Endothelial cell (in vitro differentiated cells): Measurements from ENCODE around the gene DLL4. TPM values are rescaled to one million over a fixed set of nuclear protein-coding genes. Genes with fewer than 3 reads are reported as not detected.
"Not testable (repeated sequence)": the region's sequence is repeated elsewhere in the genome, so short reads cannot be mapped to it uniquely, and the experiment has no call there.

Experiments used
- DNase-seq: peaks from one replicate; pipeline ENCODE4 v3.0.0; 2021; ENCODE audit warnings: low spot score
- H3K27ac Mint-ChIP-seq: one replicate; pipeline ENCODE4 v1.8.0; 2021; ENCODE audit warnings: mixed read lengths, inconsistent platforms; ENCODE audit not compliant: unreplicated experiment
- H3K27me3 Mint-ChIP-seq: one replicate; pipeline ENCODE4 v1.8.0; 2021; ENCODE audit warnings: mild to moderate bottlenecking, moderate library complexity, mixed read lengths, inconsistent platforms; ENCODE audit not compliant: unreplicated experiment
- H3K36me3 Mint-ChIP-seq: one replicate; pipeline ENCODE4 v1.8.0; 2021; ENCODE audit warnings: mild to moderate bottlenecking, low read depth, mixed read lengths, inconsistent platforms; ENCODE audit not compliant: unreplicated experiment
- H3K4me1 Mint-ChIP-seq: one replicate; pipeline ENCODE4 v1.8.0; 2021; ENCODE audit warnings: mild to moderate bottlenecking, mixed read lengths, inconsistent platforms; ENCODE audit not compliant: unreplicated experiment
- H3K4me3 Mint-ChIP-seq: one replicate; pipeline ENCODE4 v1.8.0; 2021; ENCODE audit warnings: mild to moderate bottlenecking, mixed read lengths, inconsistent platforms; ENCODE audit not compliant: unreplicated experiment
- H3K9me3 Mint-ChIP-seq: one replicate; pipeline ENCODE4 v1.8.0; 2021; ENCODE audit warnings: mixed read lengths, inconsistent platforms; ENCODE audit not compliant: unreplicated experiment
- CTCF ChIP-seq: fragments of 200-600 bp; sonication (generic); IDR thresholded peaks from one replicate; pipeline ENCODE4 v1.5.0; 2021; ENCODE audit warnings: antibody characterized with exemption; ENCODE audit not compliant: unreplicated experiment
- total RNA-seq: library from RNA; stranded (reverse); fragmentation: NEBNext Ultra II Directional; extraction: Animal tissue kit (Norgen Biotek cat#: 25700); gene quantifications from one replicate; pipeline ENCODE4 v1.2.1, GENCODE V29; 2021; ENCODE audit not compliant: unreplicated experiment

Gene DLL4
- total RNA-seq, 1 donor from 2014 or later, result 257 TPM

GRCh38 chr15:40952301-40952900 is 23.3 kb downstream of the DLL4 start:
- H3K27ac Mint-ChIP-seq, result no peak overlapping the region
- peaks cover 2% of the 10 kb centered on the region for H3K27me3 Mint-ChIP-seq
- DNase-seq, result no peak
- peaks cover 5% of the 10 kb centered on the region for H3K36me3 Mint-ChIP-seq
- H3K4me1 Mint-ChIP-seq, result peaks cover 29% of the 10 kb centered on the region
- no peaks in the 10 kb centered on the region for H3K9me3 Mint-ChIP-seq
- H3K4me3 Mint-ChIP-seq, result peak overlapping the region; percentile 87
- no peak for TF ChIP-seq CTCF

DNA sequence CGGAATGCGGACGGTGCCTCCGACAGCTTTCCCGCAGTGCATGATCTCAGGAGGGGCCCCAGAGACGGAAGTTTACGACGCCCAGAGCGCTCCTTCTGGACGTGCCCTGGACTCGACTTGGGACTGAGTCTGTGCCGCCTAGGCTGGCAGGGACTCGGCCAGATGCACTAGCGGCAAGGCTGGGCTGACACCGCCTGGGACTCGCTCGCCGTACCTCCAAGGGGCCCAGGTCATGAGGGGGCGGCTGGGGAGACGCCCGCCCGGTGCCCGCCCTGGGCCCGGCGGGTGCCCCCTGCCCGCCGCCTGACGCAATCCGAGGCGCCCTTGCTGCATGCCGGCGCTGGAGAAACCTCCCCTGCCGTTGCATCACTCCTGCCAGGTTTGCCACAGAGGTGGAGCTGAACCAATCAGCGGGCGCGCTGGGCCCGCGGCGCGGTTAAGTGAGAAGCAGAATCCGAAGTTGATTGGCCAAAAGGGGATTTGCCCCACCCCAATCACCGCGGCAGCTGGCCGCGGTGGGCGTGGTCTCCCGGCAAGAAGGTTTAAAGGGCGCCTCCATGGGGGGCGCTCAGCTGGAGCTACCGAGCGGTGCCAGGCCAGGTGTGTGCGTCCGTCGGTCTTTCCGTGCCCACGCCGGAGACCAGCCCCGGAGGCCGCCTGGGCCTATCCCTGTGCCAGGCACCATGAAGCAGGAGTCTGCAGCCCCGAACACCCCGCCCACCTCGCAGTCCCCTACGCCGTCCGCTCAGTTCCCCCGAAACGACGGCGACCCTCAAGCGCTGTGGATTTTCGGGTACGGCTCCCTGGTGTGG is 24.0 kb downstream of the DLL4 start, which contains the start of gene CHAC1:
CHAC1 (plus strand) TSS at position 571 of the 812 bp plus-strand sequence; CDS start at position 684, 113 bp downstream.
- peak; percentile 89 for DNase-seq
- peaks cover 4% of the 10 kb centered on the region for H3K27me3 Mint-ChIP-seq
- H3K27ac Mint-ChIP-seq, result peak within 1 kb of the TSS; percentile 42
- TF ChIP-seq CTCF, result no peak
- no peaks in the 10 kb centered on the region for H3K9me3 Mint-ChIP-seq
- H3K36me3 Mint-ChIP-seq, result peaks cover 8% of the 10 kb centered on the region
- H3K4me3 Mint-ChIP-seq, result peak within 1 kb of the TSS; percentile 92
- H3K4me1 Mint-ChIP-seq, result peaks cover 28% of the 10 kb centered on the region

DNA sequence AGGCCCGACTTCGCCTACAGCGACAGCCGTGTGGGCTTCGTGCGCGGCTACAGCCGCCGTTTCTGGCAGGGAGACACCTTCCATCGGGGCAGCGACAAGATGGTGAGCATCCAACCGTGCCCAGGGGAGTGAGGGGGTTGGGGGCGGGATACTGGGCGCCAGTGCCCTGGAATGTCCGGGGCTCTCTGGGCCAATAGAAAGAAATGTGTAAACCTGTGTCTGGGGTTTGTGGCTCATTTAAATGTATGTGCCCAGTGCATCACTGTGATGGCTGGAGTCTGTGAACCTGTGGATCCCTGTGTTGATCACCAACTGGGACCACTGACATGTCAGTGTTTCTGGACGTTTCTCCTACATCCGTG is 24.6 kb downstream of the DLL4 start:
- peaks cover 28% of the 10 kb centered on the region for H3K4me1 Mint-ChIP-seq
- TF ChIP-seq CTCF, result no peak
- H3K36me3 Mint-ChIP-seq, result peaks cover 13% of the 10 kb centered on the region
- H3K9me3 Mint-ChIP-seq, result no peaks in the 10 kb centered on the region
- no peak for DNase-seq
- H3K4me3 Mint-ChIP-seq, result peak overlapping the region; percentile 92
- H3K27me3 Mint-ChIP-seq, result peaks cover 4% of the 10 kb centered on the region
- peak overlapping the region; percentile 42 for H3K27ac Mint-ChIP-seq

DNA sequence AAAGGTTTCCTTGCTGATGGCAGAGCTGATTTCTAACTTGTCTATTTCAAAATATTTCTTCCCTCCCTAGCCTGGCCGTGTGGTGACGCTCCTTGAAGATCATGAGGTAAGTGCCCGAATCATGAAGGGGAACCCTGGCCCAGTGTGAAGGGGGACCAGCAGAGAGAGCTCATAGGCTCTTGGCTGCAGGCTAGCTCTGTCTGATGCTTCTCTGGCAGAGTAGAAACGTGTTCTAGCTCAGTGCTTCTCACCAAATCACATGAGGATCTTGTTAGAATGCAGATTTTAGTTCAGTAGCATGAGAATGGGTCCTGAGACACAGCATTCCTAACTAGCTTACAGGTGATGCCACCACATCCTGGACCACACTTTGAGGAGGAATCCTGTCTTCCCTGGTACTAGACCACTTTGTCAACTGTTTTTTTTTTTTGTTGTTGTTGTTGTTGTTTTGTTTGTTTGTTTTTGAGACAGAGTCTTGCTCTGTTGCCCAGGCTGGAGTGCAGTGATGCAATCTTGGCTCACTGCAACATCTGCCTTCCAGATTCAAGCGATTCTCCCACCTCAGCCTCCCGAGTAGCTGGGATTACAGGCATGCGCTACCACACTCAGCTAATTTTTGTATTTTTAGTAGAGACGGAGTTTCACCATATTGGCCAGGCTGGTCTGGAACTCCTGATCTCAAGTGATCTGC is 25.2 kb downstream of the DLL4 start:
- Mint-ChIP-seq H3K27ac (peak overlapping the region; percentile 42), H3K36me3 (peaks cover 16% of the 10 kb centered on the region), H3K4me1 (peaks cover 26% of the 10 kb centered on the region), H3K4me3 (peak overlapping the region; percentile 92)
- H3K27me3 Mint-ChIP-seq, H3K9me3 Mint-ChIP-seq, DNase-seq: not testable (repeated sequence)

GRCh38 chr15:40955141-40955903 is 26.2 kb downstream of the DLL4 start:
- Mint-ChIP-seq H3K4me3 (peak overlapping the region; percentile 15), H3K4me1 (peaks cover 34% of the 10 kb centered on the region), H3K27ac (no peak overlapping the region), H3K9me3 (no peaks in the 10 kb centered on the region), H3K36me3 (peaks cover 16% of the 10 kb centered on the region), H3K27me3 (peaks cover 12% of the 10 kb centered on the region)
- TF ChIP-seq CTCF, result no peak
- DNase-seq, result no peak
